Testis (tissue), 3 donors: ENCODE data around the gene SEMA4D. TPM values are rescaled to one million over a fixed set of nuclear protein-coding genes. Genes with fewer than 3 reads are reported as not detected.

ENCODE experiments used
- DNase-seq: peaks from one replicate; pipeline ENCODE4 v3.0.0-alpha.2; 2019
- H3K27ac ChIP-seq, 2 donors: fragments of 200-600 bp; sonication (generic); one replicate each; pipeline ENCODE4 v1.5.1; 2019
- H3K27me3 ChIP-seq: fragments of 200-600 bp; sonication (generic); one replicate; pipeline ENCODE4 v1.5.1; 2019
- H3K36me3 ChIP-seq: fragments of 200-600 bp; sonication (generic); one replicate; pipeline ENCODE4 v1.5.1; 2017; ENCODE audit warnings: low read depth; ENCODE audit errors: missing control alignments
- H3K4me1 ChIP-seq: fragments of 200-600 bp; sonication (generic); one replicate; pipeline ENCODE4 v1.5.1; 2019
- H3K4me3 ChIP-seq, 2 donors: fragments of 200-600 bp; sonication (generic); one replicate each; pipeline ENCODE4 v1.5.1; 2017 to 2019
- H3K9me3 ChIP-seq: fragments of 200-600 bp; sonication (generic); one replicate; pipeline ENCODE4 v1.5.1; 2017
- CTCF ChIP-seq, 3 experiments: fragments of 450-650 bp in 2 of 3; fragments of 200-600 bp in 1 of 3; sonication (generic) in 1 of 3; IDR thresholded peaks; one replicate each; pipeline ENCODE4 v1.5.1; 2016 to 2019; ENCODE audit warnings: antibody characterized with exemption in 3 of 3, mild to moderate bottlenecking in 2 of 3, moderate library complexity in 1 of 3
- POLR2A ChIP-seq: fragments of 450-650 bp; IDR thresholded peaks from one replicate; pipeline ENCODE4 v1.6.1; 2017; ENCODE audit warnings: antibody characterized with exemption, mild to moderate bottlenecking, moderate library complexity
- WGBS, 2 donors: methylation state at CpG; one replicate each; pipeline ENCODE4 v1.1.5; 2018; 5-methylcytosine and 5-hydroxymethylcytosine counted together
- intact Hi-C: fragments of 100-400 bp; cut with DNase I; formaldehyde crosslinking; loops from one replicate; pipeline ENCODE4 v1.15.1; 2023; ENCODE audit warnings: low total_unique reads
- polyA plus RNA-seq: library from polyadenylated mRNA; stranded (reverse); fragments of 350-450 nt; fragmentation: Illumina TruSeq; extraction: RNeasy Lipid Tissue Mini Kit (QIAGEN cat#74804); gene quantifications from one replicate; pipeline ENCODE4 v1.2.3, GENCODE V29; 2014; ENCODE audit warnings: low read depth, low replicate concordance; ENCODE audit not compliant: insufficient read depth
- total RNA-seq, 2 donors: library from RNA; depleted of rRNA; stranded (reverse); fragments of >200 nt; gene quantifications; one replicate each; pipeline ENCODE4 v1.2.3, GENCODE V29; 2016

The SEMA4D gene
- total and polyA plus RNA-seq, 3 donors from 2014 or later = 26.2 to 53.1 (median 38.7) TPM

- no peak overlapping the region for H3K4me3 ChIP-seq
- H3K36me3 ChIP-seq = no peaks in the 10 kb centered on the region
- no peak overlapping the region for H3K27ac ChIP-seq
- intact Hi-C loops = loop anchor here (10.0 kb wide), 1 partner anchor 229 kb away; no protein-coding TSS in a partner anchor
- no peak for DNase-seq
- no peak for TF ChIP-seq CTCF (IDR thresholded peaks at IDR 0.05)
- no peak for TF ChIP-seq POLR2A
- H3K27me3 ChIP-seq = no peaks in the 10 kb centered on the region
- 86 to 87% methylated on average over 3 of the region's 3 CpGs for WGBS, 2 donors
- no peaks in the 10 kb centered on the region for H3K4me1 ChIP-seq
- H3K9me3 ChIP-seq = no peaks in the 10 kb centered on the region
These were observed 172.2 kb downstream of the SEMA4D start for GRCh38 chr9:89325733-89326132.

GRCh38 chr9:89323390-89323789, 174.5 kb downstream of the SEMA4D start:
- no peak overlapping the region for H3K27ac ChIP-seq

GRCh38 chr9:89319015-89319905, 178.7 kb downstream of the SEMA4D start:
- WGBS, 2 donors = 0 to 2% methylated on average over 13 of the region's 13 CpGs
- H3K4me1 ChIP-seq = peaks cover 14% of the 10 kb centered on the region
- no peak for TF ChIP-seq POLR2A
- TF ChIP-seq CTCF (IDR thresholded peaks at IDR 0.05) = peak in 1 of 3 experiments; percentile 57
- no peaks in the 10 kb centered on the region for H3K36me3 ChIP-seq
- peak overlapping the region; percentile 71 to 80 for H3K4me3 ChIP-seq
- no peak for DNase-seq
- intact Hi-C loops = no loop called here
- H3K27me3 ChIP-seq = no peaks in the 10 kb centered on the region
- H3K27ac ChIP-seq = peak overlapping the region; percentile 98 to 99
- no peaks in the 10 kb centered on the region for H3K9me3 ChIP-seq

More at GRCh38 chr9:89323390-89323789, 174.5 kb downstream of the SEMA4D start:
- intact Hi-C loops = loop anchor here (10.0 kb wide), 1 partner anchor 231 kb away; no protein-coding TSS in a partner anchor
- Histone ChIP-seq H3K4me1 (peaks cover 8% of the 10 kb centered on the region), H3K9me3 (no peaks in the 10 kb centered on the region), H3K4me3 (no peak overlapping the region), H3K27me3 (no peaks in the 10 kb centered on the region), H3K36me3 (no peaks in the 10 kb centered on the region)
- TF ChIP-seq POLR2A = no peak
- no peak for TF ChIP-seq CTCF (IDR thresholded peaks at IDR 0.05)
- no peak for DNase-seq
- 77 to 82% methylated on average over 4 of the region's 4 CpGs for WGBS, 2 donors

GRCh38 chr9:89318123-89319014, 179.5 kb downstream of the SEMA4D start, which contains the start of gene SECISBP2:
TSS of gene SECISBP2 (plus strand) at chr9:89318500. CDS start at chr9:89318577, 77 bp downstream.
- peak; percentile 95 for DNase-seq
- Histone ChIP-seq H3K9me3 (no peaks in the 10 kb centered on the region), H3K36me3 (no peaks in the 10 kb centered on the region), H3K27me3 (no peaks in the 10 kb centered on the region), H3K4me3 (peak within 1 kb of the TSS; percentile 71 to 80), H3K4me1 (peaks cover 14% of the 10 kb centered on the region), H3K27ac (peak within 1 kb of the TSS; percentile 98 to 99)
- TF ChIP-seq CTCF (IDR thresholded peaks at IDR 0.05) = peak in 2 of 3 experiments; percentile 80 to 83
- TF ChIP-seq POLR2A = peak; percentile 63
- intact Hi-C loops = no loop called here
- WGBS, 2 donors = 0 to 1% methylated on average over 30 to 65 of the region's 91 CpGs
